HG03378 (cell line): Measurements from ENCODE around the gene GMEB2.

Source experiments
- ATAC-seq: cut with Tn5 transposase; IDR thresholded peaks from one replicate; pipeline ENCODE4 v1.9.1; 2021; ENCODE audit warnings: mild to moderate bottlenecking, moderate library complexity; ENCODE audit not compliant: unreplicated experiment

Gene GMEB2

GRCh38 chr20:63591147-63591533 is 35.8 kb downstream of the GMEB2 start:
- no peak for ATAC-seq

- ATAC-seq: no peak
Observed at GRCh38 chr20:63590218-63591146, 36.4 kb downstream of the GMEB2 start.

- ATAC-seq: no peak
Observed at GRCh38 chr20:63589261-63590217, 37.4 kb downstream of the GMEB2 start.

- no peak for ATAC-seq
Observed at GRCh38 chr20:63588641-63589041, 38.3 kb downstream of the GMEB2 start.

GRCh38 chr20:63587776-63588591 is 38.9 kb downstream of the GMEB2 start:
- no peak for ATAC-seq

GRCh38 chr20:63587256-63587655 is 39.6 kb downstream of the GMEB2 start:
- ATAC-seq: no peak

GRCh38 chr20:63586797-63587196 is 40.1 kb downstream of the GMEB2 start:
- no peak for ATAC-seq

GRCh38 chr20:63585616-63586565 is 41.0 kb downstream of the GMEB2 start:
- no peak for ATAC-seq

GRCh38 chr20:63582382-63583063 is 44.4 kb downstream of the GMEB2 start:
- no peak for ATAC-seq

GRCh38 chr20:63580796-63581461 is 46.0 kb downstream of the GMEB2 start:
- ATAC-seq: no peak

- no peak for ATAC-seq
Observed at GRCh38 chr20:63579017-63579694, 47.7 kb downstream of the GMEB2 start.

GRCh38 chr20:63578224-63579016 is 48.5 kb downstream of the GMEB2 start:
- no peak for ATAC-seq

- ATAC-seq: no peak
Observed at GRCh38 chr20:63577317-63577894, 49.5 kb downstream of the GMEB2 start.

- ATAC-seq: no peak
Observed at GRCh38 chr20:63576311-63576710, 50.6 kb downstream of the GMEB2 start.

- no peak for ATAC-seq
Observed at GRCh38 chr20:63574829-63575743, 51.8 kb downstream of the GMEB2 start.
